DOHH2 (cell line): ENCODE data around the gene JAK3.

ENCODE experiments used
- H3F3A ChIP-seq: fragments of 200-600 bp; sonication (generic), shearing (Covaris generic); 2 replicates; pipeline ENCODE4 v1.6.0; 2016; ENCODE audit warnings: antibody characterized with exemption, mild to moderate bottlenecking; ENCODE audit not compliant: control insufficient read depth, insufficient read depth
- H3K27ac ChIP-seq: fragments of 200-600 bp; sonication (generic); 2 replicates; pipeline ENCODE4 v1.5.1; 2014; ENCODE audit warnings: low read depth, mild to moderate bottlenecking, low read length, moderate library complexity
- H3K27me3 ChIP-seq: fragments of 200-600 bp; sonication (generic); 2 replicates; pipeline ENCODE4 v1.6.1; 2014; ENCODE audit warnings: mild to moderate bottlenecking, low read length, mixed read lengths; ENCODE audit not compliant: control insufficient read depth
- H3K36me3 ChIP-seq: fragments of 200-600 bp; sonication (generic); 2 replicates; pipeline ENCODE4 v1.6.1; 2014; ENCODE audit warnings: mild to moderate bottlenecking, low read length, moderate library complexity, mixed read lengths; ENCODE audit not compliant: control insufficient read depth
- H3K4me1 ChIP-seq: fragments of 200-600 bp; sonication (generic); 2 replicates; pipeline ENCODE4 v1.6.1; 2014; ENCODE audit warnings: mild to moderate bottlenecking, low read length, mixed read lengths; ENCODE audit not compliant: control insufficient read depth
- H3K4me2 ChIP-seq: fragments of 200-600 bp; sonication (generic); 2 replicates; pipeline ENCODE4 v1.6.0; 2014; ENCODE audit warnings: mild to moderate bottlenecking, low read length, moderate library complexity
- H3K4me3 ChIP-seq: fragments of 200-600 bp; sonication (generic); 2 replicates; pipeline ENCODE4 v1.5.1; 2014; ENCODE audit warnings: mild to moderate bottlenecking, low read length, mixed read lengths
- H3K79me2 ChIP-seq: fragments of 200-600 bp; sonication (generic); 2 replicates; pipeline ENCODE4 v1.6.1; 2014; ENCODE audit warnings: mild to moderate bottlenecking, low read length, mixed read lengths; ENCODE audit not compliant: control insufficient read depth
- H3K9me2 ChIP-seq: fragments of 200-600 bp; sonication (generic); replicated peaks from 2 replicates; pipeline ENCODE4 v1.6.1; 2014; ENCODE audit warnings: mild to moderate bottlenecking, low read length, mixed read lengths; ENCODE audit not compliant: control insufficient read depth
- H3K9me3 ChIP-seq: fragments of 200-600 bp; sonication (generic); 2 replicates; pipeline ENCODE4 v1.6.1; 2014; ENCODE audit warnings: antibody characterized with exemption, low read length, mixed read lengths; ENCODE audit not compliant: control insufficient read depth, insufficient read depth
- H4K20me1 ChIP-seq: fragments of 200-600 bp; sonication (generic); 2 replicates; pipeline ENCODE4 v1.6.0; 2014; ENCODE audit warnings: low read depth, mild to moderate bottlenecking, antibody characterized with exemption, low read length, moderate library complexity; ENCODE audit not compliant: control insufficient read depth, insufficient read depth
- CTCF ChIP-seq: fragments of 200-600 bp; sonication (generic); IDR thresholded peaks from one replicate; pipeline ENCODE4 v1.5.1; 2014; ENCODE audit warnings: antibody characterized with exemption, mild to moderate bottlenecking, low read depth, low read length; ENCODE audit not compliant: poor library complexity, severe bottlenecking
- EZH2phosphoT487 ChIP-seq: fragments of 200-600 bp; sonication (generic); IDR thresholded peaks from 2 replicates; pipeline ENCODE4 v1.6.1; 2017; ENCODE audit warnings: borderline replicate concordance, mild to moderate bottlenecking, antibody characterized with exemption, low read length, moderate library complexity, mixed read lengths

JAK3 gene

GRCh38 chr19:17837972-17838371 is 9.8 kb downstream of the JAK3 start:
- no peak overlapping the region for H3K4me3 ChIP-seq
- H3K9me3 ChIP-seq, result no peaks in the 10 kb centered on the region
- no peaks in the 10 kb centered on the region for H3K4me1 ChIP-seq
- H3K4me2 ChIP-seq, result no peak overlapping the region
- H3K9me2 ChIP-seq, result no peaks in the 10 kb centered on the region
- TF ChIP-seq CTCF (no peak), EZH2phosphoT487 (no peak)
- no peaks in the 10 kb centered on the region for H3K27me3 ChIP-seq
- no peaks in the 10 kb centered on the region for H3K79me2 ChIP-seq
- no peak overlapping the region for H3K27ac ChIP-seq
- no peaks in the 10 kb centered on the region for H4K20me1 ChIP-seq
- no peaks in the 10 kb centered on the region for H3K36me3 ChIP-seq
- H3F3A ChIP-seq, result no peaks in the 10 kb centered on the region

- no peaks in the 10 kb centered on the region for H4K20me1 ChIP-seq
- no peaks in the 10 kb centered on the region for H3K9me2 ChIP-seq
- H3K4me1 ChIP-seq, result no peaks in the 10 kb centered on the region
- H3K9me3 ChIP-seq, result no peaks in the 10 kb centered on the region
- no peak for TF ChIP-seq EZH2phosphoT487
- no peak for TF ChIP-seq CTCF
- no peaks in the 10 kb centered on the region for H3K36me3 ChIP-seq
- H3K4me2 ChIP-seq, result no peak overlapping the region
- H3K79me2 ChIP-seq, result no peaks in the 10 kb centered on the region
- no peak overlapping the region for H3K27ac ChIP-seq
- H3K4me3 ChIP-seq, result no peak overlapping the region
- H3F3A ChIP-seq, result no peaks in the 10 kb centered on the region
- no peaks in the 10 kb centered on the region for H3K27me3 ChIP-seq
Measured at GRCh38 chr19:17836530-17836929, 11.3 kb downstream of the JAK3 start.

GRCh38 chr19:17835182-17836006 is 12.4 kb downstream of the JAK3 start:
- Histone ChIP-seq H3K79me2 (no peaks in the 10 kb centered on the region), H3K4me1 (no peaks in the 10 kb centered on the region), H3K9me3 (peaks cover 4% of the 10 kb centered on the region; the same call in 1 of the 2 replicates), H3K4me2 (no peak overlapping the region), H3K4me3 (no peak overlapping the region), H3K27ac (no peak overlapping the region), H3K36me3 (no peaks in the 10 kb centered on the region), H3K27me3 (no peaks in the 10 kb centered on the region), H3F3A (no peaks in the 10 kb centered on the region), H3K9me2 (no peaks in the 10 kb centered on the region), H4K20me1 (no peaks in the 10 kb centered on the region)
- TF ChIP-seq CTCF (no peak), EZH2phosphoT487 (no peak)
